ENCODE measurements around the gene OSCAR. TPM values are rescaled to one million over a fixed set of nuclear protein-coding genes. Genes with fewer than 3 reads are reported as not detected.
A peak's percentile ranks its signal among the peaks of the same experiment; 100 is the strongest.
"Not testable (repeated sequence)": the region's sequence is repeated elsewhere in the genome, so short reads cannot be mapped to it uniquely, and the experiment has no call there.

The OSCAR gene
- total RNA-seq, 1 experiment from 2014 or later: 0.19 TPM

- no peak for DNase-seq (ENCODE audit: low read depth)
These were observed 27.3 kb upstream of the OSCAR start for GRCh38 chr19:54127688-54128440.

GRCh38 chr19:54125713-54126112 is 25.1 kb upstream of the OSCAR start:
- no peak for DNase-seq (ENCODE audit: low read depth)

GRCh38 chr19:54124393-54124792 is 23.8 kb upstream of the OSCAR start:
- no peak for DNase-seq (ENCODE audit: low read depth)

- no peak for DNase-seq (ENCODE audit: low read depth)
These were observed 23.1 kb upstream of the OSCAR start for GRCh38 chr19:54123682-54124081.

GRCh38 chr19:54121259-54121658 is 20.7 kb upstream of the OSCAR start:
- no peak for DNase-seq (ENCODE audit: low read depth)

GRCh38 chr19:54115109-54116063 is 14.8 kb upstream of the OSCAR start, which contains the start of the genes PRPF31 and TFPT:
TSS of gene PRPF31 (plus strand) at chr19:54115754. CDS start at chr19:54118279, 2,525 bp downstream.
TSS of gene TFPT (minus strand) at chr19:54115657. CDS start at chr19:54115269, 388 bp downstream.
- DNase-seq (ENCODE audit: low read depth): peak; percentile 93

- no peak for DNase-seq (ENCODE audit: low read depth)
These were observed 13.9 kb upstream of the OSCAR start for GRCh38 chr19:54114340-54115108.

GRCh38 chr19:54109651-54110050 is 9.0 kb upstream of the OSCAR start:
- no peak for DNase-seq (ENCODE audit: low read depth)

GRCh38 chr19:54108496-54108895 is 7.9 kb upstream of the OSCAR start:
- DNase-seq (ENCODE audit: low read depth): no peak

- no peak for DNase-seq (ENCODE audit: low read depth)
These were observed 7.4 kb upstream of the OSCAR start for GRCh38 chr19:54107876-54108490.

GRCh38 chr19:54106716-54107115 is 6.1 kb upstream of the OSCAR start:
- DNase-seq (ENCODE audit: low read depth): no peak

GRCh38 chr19:54105796-54106195 is 5.2 kb upstream of the OSCAR start:
- DNase-seq (ENCODE audit: low read depth): no peak

- DNase-seq (ENCODE audit: low read depth): no peak
These were observed 4.6 kb upstream of the OSCAR start for GRCh38 chr19:54104998-54105715.

GRCh38 chr19:54102421-54103169 is 2.0 kb upstream of the OSCAR start, which contains the start of gene NDUFA3:
TSS of gene NDUFA3 (plus strand) at chr19:54102855. CDS start at chr19:54102879, 24 bp downstream.
- peak; percentile 96 for DNase-seq (ENCODE audit: low read depth)

GRCh38 chr19:54099903-54100255 is 724 bp downstream of the OSCAR start:
- not testable (repeated sequence) for DNase-seq (ENCODE audit: low read depth)

- DNase-seq (ENCODE audit: low read depth): no peak
These were observed 1.3 kb downstream of the OSCAR start for GRCh38 chr19:54099190-54099902.

GRCh38 chr19:54096617-54097106 is 3.9 kb downstream of the OSCAR start:
- peak; percentile 25 for DNase-seq (ENCODE audit: low read depth)

- not testable (repeated sequence) for DNase-seq (ENCODE audit: low read depth)
These were observed 4.6 kb downstream of the OSCAR start for GRCh38 chr19:54095859-54096616.

Measured in HT1080 (cell line).